ENCODE measurements around the gene PCDH9.

PCDH9 gene

GRCh38 chr13:66414066-66414800 is 815.9 kb downstream of the PCDH9 start:
- Mint-ChIP-seq H3K27ac (no peak overlapping the region), H3K36me3 (no peaks in the 10 kb centered on the region), H3K27me3 (no peaks in the 10 kb centered on the region), H3K4me1 (no peaks in the 10 kb centered on the region), H3K4me3 (no peak overlapping the region), H3K9me3 (peaks cover 1% of the 10 kb centered on the region)
- no peak for DNase-seq (ENCODE audit: low spot score in 2 of 2)
- ATAC-seq (ENCODE audit: low read depth): no peak

DNA sequence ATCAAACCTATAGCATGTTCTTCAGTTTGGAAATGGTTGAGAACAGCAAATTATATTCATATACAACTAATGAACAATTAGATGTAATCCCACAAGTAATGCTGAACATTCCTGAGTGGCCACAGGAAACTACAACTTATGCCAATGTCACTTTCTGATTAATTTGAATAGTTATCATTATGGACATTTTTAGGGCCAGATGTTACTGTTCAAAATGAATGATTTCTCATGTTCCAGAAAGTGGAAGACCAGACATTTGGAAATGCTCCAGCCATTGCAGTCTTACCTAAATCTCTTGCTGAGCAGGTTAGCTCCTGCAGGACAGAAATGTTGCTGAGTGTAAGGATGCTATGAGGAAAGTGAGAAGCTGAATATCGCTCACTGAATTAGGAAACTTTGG is 819.8 kb downstream of the PCDH9 start:
- H3K27ac Mint-ChIP-seq: no peak overlapping the region
- H3K9me3 Mint-ChIP-seq: peaks cover 1% of the 10 kb centered on the region
- H3K4me1 Mint-ChIP-seq: no peaks in the 10 kb centered on the region
- no peak for DNase-seq (ENCODE audit: low spot score in 2 of 2)
- H3K4me3 Mint-ChIP-seq: no peak overlapping the region
- ATAC-seq (ENCODE audit: low read depth): no peak
- no peaks in the 10 kb centered on the region for H3K36me3 Mint-ChIP-seq
- no peaks in the 10 kb centered on the region for H3K27me3 Mint-ChIP-seq

- Mint-ChIP-seq H3K4me3 (no peak overlapping the region), H3K27me3 (no peaks in the 10 kb centered on the region), H3K9me3 (peaks cover 3% of the 10 kb centered on the region), H3K4me1 (no peaks in the 10 kb centered on the region), H3K36me3 (no peaks in the 10 kb centered on the region), H3K27ac (no peak overlapping the region)
- no peak for ATAC-seq (ENCODE audit: low read depth)
- no peak for DNase-seq (ENCODE audit: low spot score in 2 of 2)
Observed at GRCh38 chr13:66409542-66409941, 820.6 kb downstream of the PCDH9 start.

- Mint-ChIP-seq H3K27ac (no peak overlapping the region), H3K9me3 (peaks cover 3% of the 10 kb centered on the region), H3K36me3 (no peaks in the 10 kb centered on the region), H3K4me1 (no peaks in the 10 kb centered on the region), H3K4me3 (no peak overlapping the region), H3K27me3 (no peaks in the 10 kb centered on the region)
- DNase-seq (ENCODE audit: low spot score in 2 of 2) (no peak), ATAC-seq (ENCODE audit: low read depth) (no peak)
Observed at GRCh38 chr13:66407128-66407527, 823.0 kb downstream of the PCDH9 start.

DNA sequence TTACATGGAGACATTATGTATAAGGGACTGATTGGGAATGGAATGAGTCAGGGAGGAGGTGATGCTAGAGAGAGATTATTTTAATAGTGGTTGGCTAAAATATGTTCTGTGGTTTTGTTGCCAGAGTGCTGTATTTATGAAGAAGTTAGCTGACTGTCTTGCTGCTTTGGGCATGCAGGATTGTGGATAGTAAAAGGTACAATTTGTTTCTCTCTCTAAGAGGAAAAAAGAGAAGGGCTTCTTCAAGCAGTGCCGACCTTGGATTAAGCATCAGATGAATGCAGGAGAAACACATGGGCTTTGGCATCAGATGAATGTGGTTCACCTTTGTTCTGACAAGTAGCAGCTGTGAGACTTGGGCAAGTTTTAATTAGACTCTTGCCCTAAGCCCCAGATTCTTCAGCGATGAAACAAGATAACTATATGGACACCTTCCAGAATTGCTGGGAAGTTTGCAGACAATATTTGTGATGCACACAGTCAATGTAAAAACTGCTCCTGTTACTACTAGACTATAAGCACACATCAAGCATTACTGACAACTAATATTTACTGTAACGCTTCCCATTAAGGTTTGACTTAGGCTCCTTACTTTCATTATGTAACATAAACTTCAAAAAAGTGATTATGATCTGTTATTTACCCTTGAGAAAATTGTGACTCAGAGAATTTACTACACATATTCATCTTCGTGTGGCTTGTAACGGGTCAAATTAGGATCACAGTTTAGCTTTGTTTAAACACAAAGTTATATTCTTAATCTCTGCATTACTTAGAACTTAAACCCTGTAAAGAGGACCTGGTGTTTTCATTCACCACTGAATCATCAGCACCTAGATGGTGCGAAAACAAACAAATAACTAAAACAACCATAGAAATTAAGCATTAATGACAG is 824.0 kb downstream of the PCDH9 start:
- no peaks in the 10 kb centered on the region for H3K36me3 Mint-ChIP-seq
- no peaks in the 10 kb centered on the region for H3K27me3 Mint-ChIP-seq
- ATAC-seq (ENCODE audit: low read depth): no peak
- H3K9me3 Mint-ChIP-seq: peaks cover 1% of the 10 kb centered on the region
- DNase-seq (ENCODE audit: low spot score in 2 of 2): no peak
- H3K4me3 Mint-ChIP-seq: no peak overlapping the region
- H3K27ac Mint-ChIP-seq: no peak overlapping the region
- H3K4me1 Mint-ChIP-seq: no peaks in the 10 kb centered on the region

DNA sequence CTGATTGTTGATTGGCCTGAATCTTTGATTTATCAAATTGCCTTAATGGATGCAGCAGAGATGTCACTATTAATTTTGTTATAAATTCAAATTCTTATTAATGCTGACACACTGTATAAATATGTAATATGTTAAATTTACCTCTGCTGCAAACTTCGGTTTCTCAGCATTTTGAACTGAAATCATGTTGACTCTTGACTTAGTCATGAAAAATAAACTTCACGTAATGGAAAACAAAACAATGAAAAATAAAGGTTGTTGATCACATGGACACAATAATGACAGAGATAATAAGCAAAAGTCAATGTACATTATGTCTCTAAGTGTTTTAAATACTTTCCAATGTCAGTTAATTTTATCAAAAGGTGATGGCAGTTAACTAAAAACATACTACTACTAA is 827.6 kb downstream of the PCDH9 start:
- H3K36me3 Mint-ChIP-seq: no peaks in the 10 kb centered on the region
- ATAC-seq (ENCODE audit: low read depth): no peak

DNA sequence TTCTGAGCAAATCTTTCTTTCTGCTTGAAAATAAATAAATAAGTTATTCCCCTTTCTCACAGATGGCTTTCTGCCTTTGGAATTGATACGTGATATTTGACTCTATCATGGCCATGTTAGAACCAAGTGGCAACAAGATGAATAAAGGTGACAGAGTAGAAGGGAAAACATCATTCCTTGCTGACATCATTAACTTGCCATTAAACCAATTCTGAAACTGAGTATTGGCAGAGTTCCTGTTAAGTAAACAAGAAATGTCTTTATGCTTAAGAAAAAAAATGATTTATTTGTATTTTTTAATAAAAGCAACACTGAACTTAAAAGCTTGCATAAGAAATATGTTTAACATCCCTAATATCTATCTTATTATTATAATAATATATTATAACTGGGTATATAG is 828.1 kb downstream of the PCDH9 start:
- Mint-ChIP-seq H3K27me3 (no peaks in the 10 kb centered on the region), H3K9me3 (peaks cover 1% of the 10 kb centered on the region), H3K27ac (no peak overlapping the region), H3K4me1 (no peaks in the 10 kb centered on the region), H3K4me3 (no peak overlapping the region), H3K36me3 (no peaks in the 10 kb centered on the region)
- ATAC-seq (ENCODE audit: low read depth): no peak
- DNase-seq (ENCODE audit: low spot score in 2 of 2): no peak

More for the DNA sequence above, 827.6 kb downstream of the PCDH9 start:
- no peaks in the 10 kb centered on the region for H3K27me3 Mint-ChIP-seq
- H3K4me1 Mint-ChIP-seq: no peaks in the 10 kb centered on the region
- no peak overlapping the region for H3K27ac Mint-ChIP-seq
- H3K9me3 Mint-ChIP-seq: peaks cover 1% of the 10 kb centered on the region
- H3K4me3 Mint-ChIP-seq: no peak overlapping the region
- DNase-seq (ENCODE audit: low spot score in 2 of 2): no peak

DNA sequence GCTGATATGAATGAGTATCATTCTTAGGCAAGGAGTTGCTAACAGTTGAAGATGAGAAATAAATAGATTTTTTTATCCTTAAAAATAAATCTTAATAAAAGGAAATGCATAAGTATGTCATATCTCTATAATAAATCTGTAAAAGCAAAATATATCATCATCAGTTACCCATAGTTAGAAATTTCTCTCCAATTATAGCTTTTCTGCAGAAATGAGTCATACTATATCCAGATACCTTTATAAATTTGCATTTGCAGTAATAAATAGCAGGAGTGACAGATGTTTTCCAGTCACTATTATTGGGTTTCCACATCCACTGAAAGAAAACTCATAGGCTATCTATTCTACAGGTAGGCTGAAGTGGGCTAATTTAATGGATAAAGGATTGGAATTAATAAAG is 829.8 kb downstream of the PCDH9 start:
- DNase-seq (ENCODE audit: low spot score in 2 of 2) (no peak), ATAC-seq (ENCODE audit: low read depth) (no peak)
- H3K27ac Mint-ChIP-seq: no peak overlapping the region
- peaks cover 1% of the 10 kb centered on the region for H3K9me3 Mint-ChIP-seq
- H3K27me3 Mint-ChIP-seq: no peaks in the 10 kb centered on the region
- no peaks in the 10 kb centered on the region for H3K4me1 Mint-ChIP-seq
- no peak overlapping the region for H3K4me3 Mint-ChIP-seq
- no peaks in the 10 kb centered on the region for H3K36me3 Mint-ChIP-seq

GRCh38 chr13:66399873-66400272 is 830.3 kb downstream of the PCDH9 start:
- Mint-ChIP-seq H3K27ac (no peak overlapping the region), H3K4me3 (no peak overlapping the region), H3K4me1 (no peaks in the 10 kb centered on the region), H3K36me3 (no peaks in the 10 kb centered on the region), H3K9me3 (no peaks in the 10 kb centered on the region), H3K27me3 (no peaks in the 10 kb centered on the region)
- ATAC-seq (ENCODE audit: low read depth): no peak
- no peak for DNase-seq (ENCODE audit: low spot score in 2 of 2)

DNA sequence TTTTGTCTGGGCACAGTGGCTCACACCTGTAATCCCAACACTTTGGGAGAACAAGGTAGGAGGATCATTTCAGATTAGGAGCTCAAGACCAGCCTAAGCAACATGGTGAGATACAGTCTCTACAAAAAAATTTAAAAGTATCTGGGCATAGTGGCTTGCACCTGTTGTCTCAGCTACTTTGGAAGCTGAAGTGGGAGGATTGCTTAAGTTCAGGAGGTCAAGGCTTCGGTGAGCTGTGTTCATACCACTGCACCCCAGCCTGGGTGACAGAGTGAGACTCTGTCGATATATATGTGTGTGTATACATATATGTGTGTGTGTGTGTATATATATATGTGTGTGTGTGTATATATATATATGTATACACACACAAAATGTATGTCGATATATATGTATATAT is 833.0 kb downstream of the PCDH9 start:
- Mint-ChIP-seq H3K27ac (no peak overlapping the region), H3K4me1 (no peaks in the 10 kb centered on the region), H3K9me3 (no peaks in the 10 kb centered on the region), H3K4me3 (no peak overlapping the region), H3K36me3 (no peaks in the 10 kb centered on the region), H3K27me3 (no peaks in the 10 kb centered on the region)
- ATAC-seq (ENCODE audit: low read depth) (no peak), DNase-seq (ENCODE audit: low spot score in 2 of 2) (no peak)

- Mint-ChIP-seq H3K4me3 (no peak overlapping the region), H3K27me3 (no peaks in the 10 kb centered on the region), H3K9me3 (peaks cover 2% of the 10 kb centered on the region), H3K27ac (no peak overlapping the region), H3K4me1 (no peaks in the 10 kb centered on the region), H3K36me3 (no peaks in the 10 kb centered on the region)
- DNase-seq (ENCODE audit: low spot score in 2 of 2) (no peak), ATAC-seq (ENCODE audit: low read depth) (no peak)
Observed at GRCh38 chr13:66391322-66391721, 838.8 kb downstream of the PCDH9 start.

DNA sequence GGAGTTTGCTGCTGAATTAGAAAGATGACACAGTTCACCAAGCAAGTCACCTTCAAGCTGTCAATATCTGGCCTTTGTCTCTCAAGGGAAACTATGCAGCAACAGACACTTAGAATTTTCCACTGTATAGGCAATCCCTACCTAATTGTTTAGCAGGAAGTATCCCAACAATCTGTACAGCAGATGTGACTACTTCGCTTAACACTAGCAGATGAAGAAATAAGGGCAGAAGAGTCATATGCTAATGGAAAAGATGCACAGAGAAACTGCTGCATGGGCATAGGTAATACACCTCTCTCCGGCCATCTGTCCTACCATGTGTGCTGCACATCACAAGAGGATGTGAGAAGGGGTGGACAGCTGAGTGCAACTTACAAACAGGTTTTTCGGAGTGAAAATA is 851.2 kb downstream of the PCDH9 start:
- Mint-ChIP-seq H3K27me3 (no peaks in the 10 kb centered on the region), H3K4me1 (no peaks in the 10 kb centered on the region), H3K9me3 (peaks cover 3% of the 10 kb centered on the region), H3K36me3 (no peaks in the 10 kb centered on the region), H3K4me3 (no peak overlapping the region), H3K27ac (no peak overlapping the region)
- no peak for DNase-seq (ENCODE audit: low spot score in 2 of 2)
- no peak for ATAC-seq (ENCODE audit: low read depth)

DNA sequence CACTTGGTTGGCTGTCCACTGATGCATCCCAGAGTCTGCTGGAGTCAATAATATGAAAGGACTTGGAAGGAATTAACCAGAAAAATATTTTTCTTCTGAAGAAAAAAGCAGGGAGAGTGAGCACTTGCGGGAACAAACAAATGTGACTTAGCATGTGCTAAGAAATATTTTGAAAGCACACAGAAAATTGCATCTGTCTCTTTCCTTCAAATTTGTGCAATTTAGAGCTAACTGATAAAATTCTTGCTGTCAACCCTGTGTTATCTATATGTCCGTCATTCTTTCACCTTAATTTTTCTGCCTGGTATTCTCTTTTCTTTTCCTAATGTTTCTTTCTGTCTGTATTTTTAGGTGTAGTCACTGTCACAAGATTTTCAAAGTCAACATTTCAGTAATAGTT is 852.6 kb downstream of the PCDH9 start:
- DNase-seq (ENCODE audit: low spot score in 2 of 2): no peak
- peaks cover 3% of the 10 kb centered on the region for H3K9me3 Mint-ChIP-seq
- H3K4me1 Mint-ChIP-seq: no peaks in the 10 kb centered on the region
- no peaks in the 10 kb centered on the region for H3K27me3 Mint-ChIP-seq
- ATAC-seq (ENCODE audit: low read depth): no peak
- no peak overlapping the region for H3K27ac Mint-ChIP-seq
- H3K4me3 Mint-ChIP-seq: no peak overlapping the region
- no peaks in the 10 kb centered on the region for H3K36me3 Mint-ChIP-seq

GRCh38 chr13:66375756-66376155 is 854.4 kb downstream of the PCDH9 start:
- Mint-ChIP-seq H3K27ac (no peak overlapping the region), H3K4me1 (no peaks in the 10 kb centered on the region), H3K9me3 (peaks cover 3% of the 10 kb centered on the region), H3K27me3 (no peaks in the 10 kb centered on the region), H3K36me3 (no peaks in the 10 kb centered on the region), H3K4me3 (no peak overlapping the region)
- ATAC-seq (ENCODE audit: low read depth): no peak
- no peak for DNase-seq (ENCODE audit: low spot score in 2 of 2)

Measured in memory B cell (primary cell).